SK-N-SH treated with all-trans-retinoic acid at 6 μM for 48 hours (cell line): Measurements from ENCODE around the gene CDC14B.

Experiments used
- ATAC-seq: fragments of 200-7000 bp; cut with Tn5 transposase; 3 replicates; pipeline ENCODE4 v1.9.1; 2020; ENCODE audit warnings: mild to moderate bottlenecking, moderate library complexity
- CREB5 ChIP-seq: fragments of 250-450 bp; sonication (Bioruptor Pico); IDR thresholded peaks from 2 replicates; pipeline ENCODE4 v1.5.1; 2020; ENCODE audit warnings: low read depth, mild to moderate bottlenecking, moderate library complexity
- CSDC2 ChIP-seq: fragments of 250-450 bp; sonication (Bioruptor Pico); IDR thresholded peaks from 2 replicates; pipeline ENCODE4 v1.5.0; 2020; ENCODE audit warnings: mild to moderate bottlenecking, moderate library complexity
- ESRRG ChIP-seq: fragments of 250-450 bp; sonication (Bioruptor Pico); IDR thresholded peaks from 2 replicates; pipeline ENCODE4 v1.6.1; 2021; ENCODE audit warnings: mild to moderate bottlenecking
- GLIS3 ChIP-seq: fragments of 250-450 bp; sonication (Bioruptor Pico); IDR thresholded peaks from 2 replicates; pipeline ENCODE4 v1.5.0; 2020; ENCODE audit warnings: mild to moderate bottlenecking, moderate library complexity
- ISL1 ChIP-seq: fragments of 250-450 bp; sonication (Bioruptor Pico); IDR thresholded peaks from 2 replicates; pipeline ENCODE4 v2.1.2; 2022; ENCODE audit warnings: mild to moderate bottlenecking, moderate library complexity
- OSR1 ChIP-seq: fragments of 250-450 bp; sonication (Bioruptor Pico); IDR thresholded peaks from 2 replicates; pipeline ENCODE4 v1.8.0; 2022; ENCODE audit warnings: moderate library complexity, mild to moderate bottlenecking, inconsistent platforms
- POU6F1 ChIP-seq: fragments of 250-450 bp; sonication (Bioruptor Pico); IDR thresholded peaks from 2 replicates; pipeline ENCODE4 v1.8.0; 2021; ENCODE audit warnings: low read depth, mild to moderate bottlenecking, moderate library complexity, borderline replicate concordance
- PPARA ChIP-seq: fragments of 250-450 bp; sonication (Bioruptor Pico); IDR thresholded peaks from 2 replicates; pipeline ENCODE4 v1.5.0; 2020; ENCODE audit warnings: mild to moderate bottlenecking, borderline replicate concordance
- SNAI2 ChIP-seq: fragments of 250-450 bp; sonication (Bioruptor Pico); IDR thresholded peaks from 2 replicates; pipeline ENCODE4 v1.5.0; 2020; ENCODE audit warnings: mild to moderate bottlenecking, moderate library complexity
- ZC3H10 ChIP-seq: fragments of 250-450 bp; sonication (Bioruptor Pico); IDR thresholded peaks from 2 replicates; pipeline ENCODE4 v1.5.1; 2021; ENCODE audit warnings: mild to moderate bottlenecking, moderate library complexity
- ZFP30 ChIP-seq: fragments of 450-650 bp; formaldehyde crosslinking; IDR thresholded peaks from 2 replicates; pipeline ENCODE4 v1.5.0; 2022; ENCODE audit warnings: mild to moderate bottlenecking, moderate library complexity
- ZNF565 ChIP-seq: fragments of 450-650 bp; formaldehyde crosslinking; conservative IDR thresholded peaks from 2 replicates; pipeline ENCODE4 v1.5.0; 2020; ENCODE audit warnings: low read depth, mild to moderate bottlenecking, moderate library complexity
- ZNF70 ChIP-seq: fragments of 450-650 bp; formaldehyde crosslinking; IDR thresholded peaks from 2 replicates; pipeline ENCODE4 v1.5.0; 2020; ENCODE audit warnings: mild to moderate bottlenecking, moderate library complexity
- ZNF8 ChIP-seq: fragments of 450-650 bp; formaldehyde crosslinking; IDR thresholded peaks from 2 replicates; pipeline ENCODE4 v1.5.0; 2020; ENCODE audit warnings: mild to moderate bottlenecking, moderate library complexity
- TF ChIP-seq, protein P1 (sequence below): fragments of 250-450 bp; sonication (Bioruptor Pico); IDR thresholded peaks from 2 replicates; pipeline ENCODE4 v1.5.1; 2021; ENCODE audit warnings: mild to moderate bottlenecking, moderate library complexity
- TF ChIP-seq, protein P2 (sequence below): fragments of 250-450 bp; sonication (Bioruptor Pico); IDR thresholded peaks from 2 replicates; pipeline ENCODE4 v1.5.0; 2020; ENCODE audit warnings: mild to moderate bottlenecking, moderate library complexity
- TF ChIP-seq, protein P3 (sequence below): fragments of 250-450 bp; sonication (Bioruptor Pico); IDR thresholded peaks from 2 replicates; pipeline ENCODE4 v1.8.0; 2020; ENCODE audit warnings: mild to moderate bottlenecking, moderate library complexity, borderline replicate concordance

The CDC14B gene

DNA sequence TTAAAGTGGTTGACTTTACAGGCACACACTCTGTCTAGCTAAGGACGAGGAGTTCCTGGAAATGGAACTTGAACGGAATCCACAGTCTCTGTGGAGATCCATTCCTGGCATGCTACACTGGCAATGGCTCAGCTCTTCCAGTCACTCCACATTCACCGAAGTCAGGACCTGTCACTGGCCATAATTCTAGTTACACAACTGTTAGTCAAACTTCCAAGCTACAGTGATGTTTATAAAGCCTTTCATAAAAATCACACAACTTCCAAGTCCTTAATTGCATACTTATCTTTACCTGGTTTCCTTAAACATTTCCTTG lies 15.7 kb downstream of the CDC14B start:
- no peak for ATAC-seq
- no peak for TF ChIP-seq CREB5 (CRISPR knock-in tag)
- no peak for TF ChIP-seq ESRRG (CRISPR knock-in tag)

DNA sequence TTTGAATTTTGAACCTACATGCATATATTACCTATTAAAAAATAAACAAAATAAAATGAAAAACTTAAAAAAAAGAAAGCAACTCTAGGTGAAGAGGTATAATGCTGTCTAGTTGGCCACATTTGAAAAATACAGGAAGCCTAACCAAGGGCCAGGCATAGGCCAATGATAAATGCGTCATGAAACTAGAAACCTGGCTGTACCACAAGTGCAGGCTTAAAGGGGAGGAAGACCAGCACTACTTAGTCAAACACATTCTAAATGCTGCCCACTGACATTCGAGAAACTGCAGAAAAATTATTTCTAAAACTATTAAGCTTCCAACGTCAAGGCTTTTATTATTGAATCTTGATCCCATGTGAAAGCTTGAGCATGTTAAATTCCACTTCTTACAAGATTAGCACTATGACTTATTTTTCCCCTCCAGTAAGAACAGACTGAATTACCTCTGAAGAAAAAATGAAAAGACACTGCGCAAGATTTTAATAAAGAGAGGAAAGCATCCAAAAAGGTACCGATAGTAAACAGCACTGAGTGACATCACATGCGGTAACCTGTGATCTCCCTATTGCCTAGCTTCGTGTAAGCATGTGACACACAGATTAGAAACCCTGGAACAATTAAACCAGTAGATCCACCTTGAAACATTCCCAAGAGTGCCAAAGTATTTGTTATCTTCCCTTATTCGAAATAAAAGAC lies 16.2 kb downstream of the CDC14B start:
- no peak; the same call in 2 of the 3 replicates for ATAC-seq
- TF ChIP-seq ESRRG (CRISPR knock-in tag) = no peak
- no peak for TF ChIP-seq POU6F1
- no peak for TF ChIP-seq SNAI2 (CRISPR knock-in tag)
- TF ChIP-seq, protein P1, sequence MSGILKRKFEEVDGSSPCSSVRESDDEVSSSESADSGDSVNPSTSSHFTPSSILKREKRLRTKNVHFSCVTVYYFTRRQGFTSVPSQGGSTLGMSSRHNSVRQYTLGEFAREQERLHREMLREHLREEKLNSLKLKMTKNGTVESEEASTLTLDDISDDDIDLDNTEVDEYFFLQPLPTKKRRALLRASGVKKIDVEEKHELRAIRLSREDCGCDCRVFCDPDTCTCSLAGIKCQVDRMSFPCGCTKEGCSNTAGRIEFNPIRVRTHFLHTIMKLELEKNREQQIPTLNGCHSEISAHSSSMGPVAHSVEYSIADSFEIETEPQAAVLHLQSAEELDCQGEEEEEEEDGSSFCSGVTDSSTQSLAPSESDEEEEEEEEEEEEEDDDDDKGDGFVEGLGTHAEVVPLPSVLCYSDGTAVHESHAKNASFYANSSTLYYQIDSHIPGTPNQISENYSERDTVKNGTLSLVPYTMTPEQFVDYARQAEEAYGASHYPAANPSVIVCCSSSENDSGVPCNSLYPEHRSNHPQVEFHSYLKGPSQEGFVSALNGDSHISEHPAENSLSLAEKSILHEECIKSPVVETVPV (CRISPR knock-in tag) = no peak
- TF ChIP-seq GLIS3 (CRISPR knock-in tag) = no peak
- TF ChIP-seq ZNF70 (CRISPR knock-in tag) = no peak
- no peak for TF ChIP-seq ZC3H10 (CRISPR knock-in tag)
- TF ChIP-seq CSDC2 = no peak
- TF ChIP-seq, protein P2, sequence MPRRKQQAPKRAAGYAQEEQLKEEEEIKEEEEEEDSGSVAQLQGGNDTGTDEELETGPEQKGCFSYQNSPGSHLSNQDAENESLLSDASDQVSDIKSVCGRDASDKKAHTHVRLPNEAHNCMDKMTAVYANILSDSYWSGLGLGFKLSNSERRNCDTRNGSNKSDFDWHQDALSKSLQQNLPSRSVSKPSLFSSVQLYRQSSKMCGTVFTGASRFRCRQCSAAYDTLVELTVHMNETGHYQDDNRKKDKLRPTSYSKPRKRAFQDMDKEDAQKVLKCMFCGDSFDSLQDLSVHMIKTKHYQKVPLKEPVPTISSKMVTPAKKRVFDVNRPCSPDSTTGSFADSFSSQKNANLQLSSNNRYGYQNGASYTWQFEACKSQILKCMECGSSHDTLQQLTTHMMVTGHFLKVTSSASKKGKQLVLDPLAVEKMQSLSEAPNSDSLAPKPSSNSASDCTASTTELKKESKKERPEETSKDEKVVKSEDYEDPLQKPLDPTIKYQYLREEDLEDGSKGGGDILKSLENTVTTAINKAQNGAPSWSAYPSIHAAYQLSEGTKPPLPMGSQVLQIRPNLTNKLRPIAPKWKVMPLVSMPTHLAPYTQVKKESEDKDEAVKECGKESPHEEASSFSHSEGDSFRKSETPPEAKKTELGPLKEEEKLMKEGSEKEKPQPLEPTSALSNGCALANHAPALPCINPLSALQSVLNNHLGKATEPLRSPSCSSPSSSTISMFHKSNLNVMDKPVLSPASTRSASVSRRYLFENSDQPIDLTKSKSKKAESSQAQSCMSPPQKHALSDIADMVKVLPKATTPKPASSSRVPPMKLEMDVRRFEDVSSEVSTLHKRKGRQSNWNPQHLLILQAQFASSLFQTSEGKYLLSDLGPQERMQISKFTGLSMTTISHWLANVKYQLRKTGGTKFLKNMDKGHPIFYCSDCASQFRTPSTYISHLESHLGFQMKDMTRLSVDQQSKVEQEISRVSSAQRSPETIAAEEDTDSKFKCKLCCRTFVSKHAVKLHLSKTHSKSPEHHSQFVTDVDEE (CRISPR knock-in tag) = no peak
- no peak for TF ChIP-seq ZNF565
- TF ChIP-seq ZNF8 (CRISPR knock-in tag) = no peak
- TF ChIP-seq, protein P3, sequence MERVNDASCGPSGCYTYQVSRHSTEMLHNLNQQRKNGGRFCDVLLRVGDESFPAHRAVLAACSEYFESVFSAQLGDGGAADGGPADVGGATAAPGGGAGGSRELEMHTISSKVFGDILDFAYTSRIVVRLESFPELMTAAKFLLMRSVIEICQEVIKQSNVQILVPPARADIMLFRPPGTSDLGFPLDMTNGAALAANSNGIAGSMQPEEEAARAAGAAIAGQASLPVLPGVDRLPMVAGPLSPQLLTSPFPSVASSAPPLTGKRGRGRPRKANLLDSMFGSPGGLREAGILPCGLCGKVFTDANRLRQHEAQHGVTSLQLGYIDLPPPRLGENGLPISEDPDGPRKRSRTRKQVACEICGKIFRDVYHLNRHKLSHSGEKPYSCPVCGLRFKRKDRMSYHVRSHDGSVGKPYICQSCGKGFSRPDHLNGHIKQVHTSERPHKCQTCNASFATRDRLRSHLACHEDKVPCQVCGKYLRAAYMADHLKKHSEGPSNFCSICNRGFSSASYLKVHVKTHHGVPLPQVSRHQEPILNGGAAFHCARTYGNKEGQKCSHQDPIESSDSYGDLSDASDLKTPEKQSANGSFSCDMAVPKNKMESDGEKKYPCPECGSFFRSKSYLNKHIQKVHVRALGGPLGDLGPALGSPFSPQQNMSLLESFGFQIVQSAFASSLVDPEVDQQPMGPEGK (CRISPR knock-in tag) = no peak
- TF ChIP-seq CREB5 (CRISPR knock-in tag) = no peak
- no peak for TF ChIP-seq OSR1 (CRISPR knock-in tag)

DNA sequence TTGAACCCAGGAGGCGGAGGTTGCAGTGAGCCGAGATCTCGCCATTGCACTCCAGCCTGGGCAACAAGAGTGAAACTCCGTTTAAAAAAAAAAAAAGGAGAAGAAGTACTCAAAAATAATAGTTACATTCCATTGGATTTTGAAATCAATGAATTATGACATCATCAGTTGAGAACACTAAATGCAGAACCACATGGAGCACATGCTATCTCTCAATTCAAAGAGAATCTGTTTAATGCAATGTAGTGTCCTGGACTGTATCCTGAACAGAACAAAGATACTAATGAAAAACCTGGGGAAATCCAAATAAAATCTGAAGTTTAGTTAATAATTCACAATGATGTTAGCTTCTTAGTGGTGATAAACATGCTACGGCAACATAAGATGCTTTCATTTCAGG lies 20.3 kb downstream of the CDC14B start:
- TF ChIP-seq ISL1 (no peak), ESRRG (CRISPR knock-in tag) (no peak), ZFP30 (CRISPR knock-in tag) (no peak)
- no peak for ATAC-seq

DNA sequence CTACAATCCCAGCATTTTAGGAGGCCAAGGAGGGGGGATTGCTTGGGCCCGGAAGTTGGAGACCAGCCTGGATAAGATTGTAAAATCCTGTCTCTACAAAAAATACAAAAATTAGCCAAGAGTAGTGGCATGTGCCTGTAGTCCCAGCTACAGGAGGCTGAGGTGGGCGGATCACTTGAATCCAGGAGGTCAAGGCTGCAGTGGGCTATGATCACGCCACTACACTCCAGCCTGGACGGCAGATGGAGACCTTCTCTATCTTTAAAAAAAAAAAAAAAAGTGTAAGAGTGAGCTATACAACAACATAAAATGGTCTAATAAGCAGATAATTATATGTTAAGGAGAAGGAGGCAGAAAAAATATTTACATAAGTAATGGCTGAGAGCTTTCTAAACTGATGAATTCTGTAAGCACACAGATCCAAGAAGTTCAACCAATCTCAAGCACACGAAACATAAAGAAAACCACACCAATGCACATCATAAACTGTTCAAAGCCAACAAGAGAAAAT lies 23.0 kb downstream of the CDC14B start:
- ATAC-seq = no peak
- TF ChIP-seq PPARA = no peak
- TF ChIP-seq, protein P2 (CRISPR knock-in tag) = no peak
- no peak for TF ChIP-seq ZFP30 (CRISPR knock-in tag)
